HEK293T (cell line): ENCODE data around the gene EDIL3.
"Not testable (repeated sequence)": the region's sequence is repeated elsewhere in the genome, so short reads cannot be mapped to it uniquely, and the experiment has no call there.

Experiments
- ARNT ChIP-seq: fragments of 450-650 bp; IDR thresholded peaks from 2 replicates; pipeline ENCODE4 v1.6.1; 2017; ENCODE audit warnings: mild to moderate bottlenecking
- BHLHE40 ChIP-seq: fragments of 450-650 bp; IDR thresholded peaks from 2 replicates; pipeline ENCODE4 v1.6.1; 2016; ENCODE audit warnings: mild to moderate bottlenecking, moderate library complexity, borderline replicate concordance
- ELF4 ChIP-seq: fragments of 450-650 bp; IDR thresholded peaks from 2 replicates; pipeline ENCODE4 v1.6.1; 2017; ENCODE audit warnings: antibody characterized with exemption
- FOXK2 ChIP-seq: fragments of 450-650 bp; IDR thresholded peaks from 2 replicates; pipeline ENCODE4 v1.6.1; 2016; ENCODE audit warnings: mild to moderate bottlenecking
- FOXM1 ChIP-seq: fragments of 450-650 bp; IDR thresholded peaks from 2 replicates; pipeline ENCODE4 v1.6.1; 2017; ENCODE audit warnings: mild to moderate bottlenecking, borderline replicate concordance
- L3MBTL2 ChIP-seq: fragments of 450-650 bp; conservative IDR thresholded peaks from 2 replicates; pipeline ENCODE4 v1.6.1; 2016; ENCODE audit warnings: mild to moderate bottlenecking
- LEF1 ChIP-seq: fragments of 450-650 bp; IDR thresholded peaks from 2 replicates; pipeline ENCODE4 v1.6.1; 2017; ENCODE audit warnings: mild to moderate bottlenecking, borderline replicate concordance
- NFRKB ChIP-seq: fragments of 450-650 bp; IDR thresholded peaks from 2 replicates; pipeline ENCODE4 v1.6.1; 2016; ENCODE audit warnings: mild to moderate bottlenecking, moderate library complexity
- SP1 ChIP-seq: fragments of 450-650 bp; IDR thresholded peaks from 2 replicates; pipeline ENCODE4 v1.6.1; 2017
- SUZ12 ChIP-seq: fragments of 450-650 bp; IDR thresholded peaks from 2 replicates; pipeline ENCODE4 v1.6.1; 2016; ENCODE audit warnings: mild to moderate bottlenecking
- TARDBP ChIP-seq: fragments of 450-650 bp; IDR thresholded peaks from 2 replicates; pipeline ENCODE4 v1.6.1; 2016
- ZNF384 ChIP-seq: fragments of 450-650 bp; IDR thresholded peaks from 2 replicates; pipeline ENCODE4 v1.6.1; 2016

DNA sequence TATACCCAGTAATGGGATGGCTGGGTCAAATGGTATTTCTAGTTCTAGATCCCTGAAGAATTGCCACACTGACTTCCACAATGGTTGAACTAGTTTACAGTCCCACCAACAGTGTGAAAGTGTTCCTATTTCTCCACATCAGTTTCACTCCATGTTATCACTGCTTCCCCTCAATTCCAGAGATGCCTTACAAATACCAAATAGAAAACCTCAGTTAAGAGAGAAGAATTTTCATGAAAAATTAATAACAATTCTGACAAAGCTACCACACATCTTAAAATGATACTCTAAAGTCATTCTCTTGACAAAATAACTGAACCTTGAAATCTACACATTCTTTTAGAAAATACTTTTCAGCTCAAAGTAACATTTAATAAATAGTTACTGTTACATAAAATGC lies 74.8 kb downstream of the EDIL3 start:
- TF ChIP-seq ZNF384, BHLHE40, SP1, SUZ12, L3MBTL2, TARDBP, FOXK2, ARNT, ELF4, LEF1, FOXM1, NFRKB: not testable (repeated sequence)
